Fibroblast of mammary gland (primary cell): ENCODE measurements around the gene UTS2B.

ENCODE experiments used
- DNase-seq: peaks from one replicate; pipeline ENCODE4 v3.0.0-alpha.2; 2010; ENCODE audit warnings: low read depth
- H3K4me3 ChIP-seq: 2 replicates; pipeline ENCODE4 v1.5.1; 2011; ENCODE audit warnings: low read depth, mild to moderate bottlenecking, low read length, moderate library complexity; ENCODE audit not compliant: control insufficient read depth
- TF ChIP-seq, protein P1 (sequence below): conservative IDR thresholded peaks from 2 replicates; pipeline ENCODE4 v1.5.1; 2011; ENCODE audit warnings: low read depth, low read length, inconsistent platforms; ENCODE audit not compliant: control insufficient read depth, insufficient read depth

The UTS2B gene

DNA sequence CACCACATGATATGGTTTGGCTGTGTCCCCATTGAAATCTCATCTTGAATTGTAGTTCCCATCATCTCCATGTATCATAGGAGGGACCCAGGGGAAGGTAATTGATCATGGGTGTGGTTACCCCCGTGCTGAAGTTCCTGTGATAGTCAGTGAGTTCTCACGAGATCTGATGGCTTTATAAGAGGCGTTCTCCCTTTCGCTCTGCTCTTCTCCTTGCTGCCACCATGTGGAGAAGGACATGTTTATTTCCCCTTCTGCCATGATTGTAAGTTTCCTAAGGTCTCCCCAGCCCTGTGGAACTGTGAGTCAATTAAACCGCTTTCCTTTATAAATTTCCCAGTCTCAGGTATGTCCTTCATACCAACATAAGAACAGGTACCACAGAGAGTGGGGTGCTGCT, 109.4 kb downstream of the UTS2B start:
- H3K4me3 ChIP-seq, result no peak overlapping the region
- TF ChIP-seq, protein P1, sequence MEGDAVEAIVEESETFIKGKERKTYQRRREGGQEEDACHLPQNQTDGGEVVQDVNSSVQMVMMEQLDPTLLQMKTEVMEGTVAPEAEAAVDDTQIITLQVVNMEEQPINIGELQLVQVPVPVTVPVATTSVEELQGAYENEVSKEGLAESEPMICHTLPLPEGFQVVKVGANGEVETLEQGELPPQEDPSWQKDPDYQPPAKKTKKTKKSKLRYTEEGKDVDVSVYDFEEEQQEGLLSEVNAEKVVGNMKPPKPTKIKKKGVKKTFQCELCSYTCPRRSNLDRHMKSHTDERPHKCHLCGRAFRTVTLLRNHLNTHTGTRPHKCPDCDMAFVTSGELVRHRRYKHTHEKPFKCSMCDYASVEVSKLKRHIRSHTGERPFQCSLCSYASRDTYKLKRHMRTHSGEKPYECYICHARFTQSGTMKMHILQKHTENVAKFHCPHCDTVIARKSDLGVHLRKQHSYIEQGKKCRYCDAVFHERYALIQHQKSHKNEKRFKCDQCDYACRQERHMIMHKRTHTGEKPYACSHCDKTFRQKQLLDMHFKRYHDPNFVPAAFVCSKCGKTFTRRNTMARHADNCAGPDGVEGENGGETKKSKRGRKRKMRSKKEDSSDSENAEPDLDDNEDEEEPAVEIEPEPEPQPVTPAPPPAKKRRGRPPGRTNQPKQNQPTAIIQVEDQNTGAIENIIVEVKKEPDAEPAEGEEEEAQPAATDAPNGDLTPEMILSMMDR, result no peak
- DNase-seq, result no peak

DNA sequence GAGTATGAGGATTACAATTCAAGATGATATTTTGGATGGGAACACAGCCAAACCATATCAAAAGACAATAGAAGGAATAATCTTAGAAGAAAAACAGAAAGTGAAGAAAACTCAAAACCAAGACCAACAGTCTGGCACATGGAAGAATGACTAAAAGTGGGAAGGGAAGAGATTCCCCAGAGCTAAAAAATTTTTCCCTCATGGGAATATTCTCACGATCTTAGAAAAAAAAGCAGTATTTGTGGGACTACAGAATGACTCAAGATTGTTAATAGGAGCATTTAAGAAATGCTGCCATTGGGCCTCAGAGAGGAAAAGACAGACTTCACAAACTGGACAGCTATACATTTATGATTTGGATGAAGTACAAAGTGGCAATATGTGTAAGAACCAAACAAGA, 113.0 kb downstream of the UTS2B start:
- DNase-seq, result peak; percentile 72
- H3K4me3 ChIP-seq, result no peak overlapping the region
- TF ChIP-seq, protein P1, result no peak
